ENCODE measurements around the gene RAB6A. TPM values are rescaled to one million over a fixed set of nuclear protein-coding genes. Genes with fewer than 3 reads are reported as not detected.

Gene RAB6A
- total RNA-seq, 6 experiments from 2014 or later = 91.7 to 130 (median 109) TPM

GRCh38 chr11:73667891-73668290 is 93.0 kb downstream of the RAB6A start:
- no peak for DNase-seq
- no peaks in the 10 kb centered on the region; the same call in none of the 2 replicates for H3K27me3 Mint-ChIP-seq (ENCODE audit: insufficient read depth)
- H3K4me1 Mint-ChIP-seq (ENCODE audit: low read depth) = peaks cover 10% of the 10 kb centered on the region
- H3K36me3 Mint-ChIP-seq (ENCODE audit: low read depth) = no peaks in the 10 kb centered on the region
- no peaks in the 10 kb centered on the region for H3K9me3 Mint-ChIP-seq
- H3K4me3 Mint-ChIP-seq = no peak overlapping the region
- H3K27ac Mint-ChIP-seq = no peak overlapping the region
- TF ChIP-seq CTCF (IDR thresholded peaks at IDR 0.05) = no peak

- Mint-ChIP-seq H3K27me3 (ENCODE audit: insufficient read depth) (no peaks in the 10 kb centered on the region; the same call in none of the 2 replicates), H3K9me3 (no peaks in the 10 kb centered on the region), H3K4me3 (no peak overlapping the region), H3K36me3 (ENCODE audit: low read depth) (no peaks in the 10 kb centered on the region), H3K4me1 (ENCODE audit: low read depth) (peaks cover 29% of the 10 kb centered on the region), H3K27ac (no peak overlapping the region)
- DNase-seq = no peak
- TF ChIP-seq CTCF (IDR thresholded peaks at IDR 0.05) = no peak
Measured at GRCh38 chr11:73664877-73665276, 96.0 kb downstream of the RAB6A start.

GRCh38 chr11:73663604-73664495 is 97.0 kb downstream of the RAB6A start:
- H3K9me3 Mint-ChIP-seq = no peaks in the 10 kb centered on the region
- H3K4me1 Mint-ChIP-seq (ENCODE audit: low read depth) = peaks cover 29% of the 10 kb centered on the region
- no peaks in the 10 kb centered on the region; the same call in none of the 2 replicates for H3K27me3 Mint-ChIP-seq (ENCODE audit: insufficient read depth)
- no peaks in the 10 kb centered on the region for H3K36me3 Mint-ChIP-seq (ENCODE audit: low read depth)
- H3K27ac Mint-ChIP-seq = no peak overlapping the region
- DNase-seq = no peak
- TF ChIP-seq CTCF (IDR thresholded peaks at IDR 0.05) = no peak
- no peak overlapping the region for H3K4me3 Mint-ChIP-seq

- Mint-ChIP-seq H3K4me3 (no peak overlapping the region), H3K4me1 (ENCODE audit: low read depth) (peaks cover 29% of the 10 kb centered on the region), H3K27me3 (ENCODE audit: insufficient read depth) (no peaks in the 10 kb centered on the region; the same call in none of the 2 replicates), H3K9me3 (no peaks in the 10 kb centered on the region), H3K36me3 (ENCODE audit: low read depth) (no peaks in the 10 kb centered on the region), H3K27ac (peak overlapping the region; percentile 46; the same call in 1 of the 2 replicates)
- peak; percentile 22 for DNase-seq
- no peak for TF ChIP-seq CTCF (IDR thresholded peaks at IDR 0.05)
Measured at GRCh38 chr11:73662445-73663157, 98.3 kb downstream of the RAB6A start.

- Mint-ChIP-seq H3K9me3 (no peaks in the 10 kb centered on the region), H3K27me3 (ENCODE audit: insufficient read depth) (no peaks in the 10 kb centered on the region; the same call in 1 of the 2 replicates), H3K36me3 (ENCODE audit: low read depth) (no peaks in the 10 kb centered on the region), H3K4me1 (ENCODE audit: low read depth) (peaks cover 29% of the 10 kb centered on the region), H3K4me3 (peak overlapping the region; percentile 86), H3K27ac (peak overlapping the region; percentile 90)
- TF ChIP-seq CTCF (IDR thresholded peaks at IDR 0.05) = peak; percentile 98
- DNase-seq = peak; percentile 81
Measured at GRCh38 chr11:73661035-73661628, 99.7 kb downstream of the RAB6A start.

Data from HFFc6 (cell line).